ENCODE results near the gene DCLRE1C.
"Not testable (repeated sequence)": the region's sequence is repeated elsewhere in the genome, so short reads cannot be mapped to it uniquely, and the experiment has no call there.

DNA sequence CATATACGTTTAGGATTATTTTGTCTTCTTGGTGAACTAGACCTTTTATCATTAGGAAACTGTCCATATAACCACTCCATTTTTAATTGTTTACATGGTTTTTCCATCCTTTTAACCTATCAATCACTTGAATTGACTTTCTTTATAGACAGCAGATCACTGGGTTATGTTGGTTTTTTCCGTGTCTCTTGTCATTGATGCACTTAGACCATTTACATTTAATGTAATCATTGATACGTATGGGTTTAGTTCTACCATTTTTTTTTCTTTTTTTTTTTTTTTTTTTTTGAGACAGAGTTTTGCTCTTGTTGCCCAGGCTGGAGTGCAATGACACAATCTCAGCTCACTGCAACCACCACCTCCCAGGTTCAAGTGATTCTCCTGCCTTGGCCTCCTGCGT, 46.3 kb downstream of the DCLRE1C start:
- TF ChIP-seq, protein P1, sequence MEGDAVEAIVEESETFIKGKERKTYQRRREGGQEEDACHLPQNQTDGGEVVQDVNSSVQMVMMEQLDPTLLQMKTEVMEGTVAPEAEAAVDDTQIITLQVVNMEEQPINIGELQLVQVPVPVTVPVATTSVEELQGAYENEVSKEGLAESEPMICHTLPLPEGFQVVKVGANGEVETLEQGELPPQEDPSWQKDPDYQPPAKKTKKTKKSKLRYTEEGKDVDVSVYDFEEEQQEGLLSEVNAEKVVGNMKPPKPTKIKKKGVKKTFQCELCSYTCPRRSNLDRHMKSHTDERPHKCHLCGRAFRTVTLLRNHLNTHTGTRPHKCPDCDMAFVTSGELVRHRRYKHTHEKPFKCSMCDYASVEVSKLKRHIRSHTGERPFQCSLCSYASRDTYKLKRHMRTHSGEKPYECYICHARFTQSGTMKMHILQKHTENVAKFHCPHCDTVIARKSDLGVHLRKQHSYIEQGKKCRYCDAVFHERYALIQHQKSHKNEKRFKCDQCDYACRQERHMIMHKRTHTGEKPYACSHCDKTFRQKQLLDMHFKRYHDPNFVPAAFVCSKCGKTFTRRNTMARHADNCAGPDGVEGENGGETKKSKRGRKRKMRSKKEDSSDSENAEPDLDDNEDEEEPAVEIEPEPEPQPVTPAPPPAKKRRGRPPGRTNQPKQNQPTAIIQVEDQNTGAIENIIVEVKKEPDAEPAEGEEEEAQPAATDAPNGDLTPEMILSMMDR (IDR thresholded peaks at IDR 0.05), result not testable (repeated sequence)
- TF ChIP-seq POLR2A (IDR thresholded peaks at IDR 0.05), result not testable (repeated sequence)
